HG03025 (cell line): ENCODE measurements around the gene GINS1.

Experiments used
- ATAC-seq: cut with Tn5 transposase; IDR thresholded peaks from one replicate; pipeline ENCODE4 v1.9.1; 2021; ENCODE audit warnings: mild to moderate bottlenecking, moderate library complexity; ENCODE audit not compliant: unreplicated experiment, low FRiP score

GINS1 gene

GRCh38 chr20:25490656-25491445, 83.4 kb downstream of the GINS1 start:
- ATAC-seq, result no peak

- no peak for ATAC-seq
Measured at GRCh38 chr20:25491446-25492038, 84.1 kb downstream of the GINS1 start.

- no peak for ATAC-seq
Measured at GRCh38 chr20:25493137-25493536, 85.7 kb downstream of the GINS1 start.

- no peak for ATAC-seq
Measured at GRCh38 chr20:25493748-25494505, 86.5 kb downstream of the GINS1 start.

- no peak for ATAC-seq
Measured at GRCh38 chr20:25494506-25495188, 87.2 kb downstream of the GINS1 start.

GRCh38 chr20:25495189-25495824, 87.8 kb downstream of the GINS1 start:
- no peak for ATAC-seq

- ATAC-seq, result no peak
Measured at GRCh38 chr20:25496165-25496967, 88.9 kb downstream of the GINS1 start.

GRCh38 chr20:25496968-25497401, 89.5 kb downstream of the GINS1 start:
- ATAC-seq, result no peak

- ATAC-seq, result no peak
Measured at GRCh38 chr20:25497586-25498279, 90.3 kb downstream of the GINS1 start.
